Testis (tissue), 3 donors: ENCODE data around the gene MMP15. TPM values are rescaled to one million over a fixed set of nuclear protein-coding genes. Genes with fewer than 3 reads are reported as not detected.

Source experiments
- DNase-seq: peaks from one replicate; pipeline ENCODE4 v3.0.0-alpha.2; 2019
- H3K27ac ChIP-seq, 2 donors: fragments of 200-600 bp; sonication (generic); one replicate each; pipeline ENCODE4 v1.5.1; 2019
- H3K27me3 ChIP-seq: fragments of 200-600 bp; sonication (generic); one replicate; pipeline ENCODE4 v1.5.1; 2019
- H3K36me3 ChIP-seq: fragments of 200-600 bp; sonication (generic); one replicate; pipeline ENCODE4 v1.5.1; 2017; ENCODE audit warnings: low read depth; ENCODE audit errors: missing control alignments
- H3K4me1 ChIP-seq: fragments of 200-600 bp; sonication (generic); one replicate; pipeline ENCODE4 v1.5.1; 2019
- H3K4me3 ChIP-seq, 2 donors: fragments of 200-600 bp; sonication (generic); one replicate each; pipeline ENCODE4 v1.5.1; 2017 to 2019
- H3K9me3 ChIP-seq: fragments of 200-600 bp; sonication (generic); one replicate; pipeline ENCODE4 v1.5.1; 2017
- CTCF ChIP-seq, 3 experiments: fragments of 450-650 bp in 2 of 3; fragments of 200-600 bp in 1 of 3; sonication (generic) in 1 of 3; IDR thresholded peaks; one replicate each; pipeline ENCODE4 v1.5.1; 2016 to 2019; ENCODE audit warnings: antibody characterized with exemption in 3 of 3, mild to moderate bottlenecking in 2 of 3, moderate library complexity in 1 of 3
- POLR2A ChIP-seq: fragments of 450-650 bp; IDR thresholded peaks from one replicate; pipeline ENCODE4 v1.6.1; 2017; ENCODE audit warnings: antibody characterized with exemption, mild to moderate bottlenecking, moderate library complexity
- WGBS, 2 donors: methylation state at CpG; one replicate each; pipeline ENCODE4 v1.1.5; 2018; 5-methylcytosine and 5-hydroxymethylcytosine counted together
- intact Hi-C: fragments of 100-400 bp; cut with DNase I; formaldehyde crosslinking; loops from one replicate; pipeline ENCODE4 v1.15.1; 2023; ENCODE audit warnings: low total_unique reads
- polyA plus RNA-seq: library from polyadenylated mRNA; stranded (reverse); fragments of 350-450 nt; fragmentation: Illumina TruSeq; extraction: RNeasy Lipid Tissue Mini Kit (QIAGEN cat#74804); gene quantifications from one replicate; pipeline ENCODE4 v1.2.3, GENCODE V29; 2014; ENCODE audit warnings: low read depth, low replicate concordance; ENCODE audit not compliant: insufficient read depth
- total RNA-seq, 2 donors: library from RNA; depleted of rRNA; stranded (reverse); fragments of >200 nt; gene quantifications; one replicate each; pipeline ENCODE4 v1.2.3, GENCODE V29; 2016

The MMP15 gene
- total and polyA plus RNA-seq, 3 donors from 2014 or later: 80.6 to 300 (median 194) TPM

GRCh38 chr16:57998992-57999365 lies 26.6 kb upstream of the MMP15 start:
- no peaks in the 10 kb centered on the region for H3K36me3 ChIP-seq
- no peak overlapping the region for H3K4me3 ChIP-seq
- intact Hi-C loops: loop anchor here (5.0 kb wide), 1 partner anchor 92 kb away; no protein-coding TSS in a partner anchor

DNA sequence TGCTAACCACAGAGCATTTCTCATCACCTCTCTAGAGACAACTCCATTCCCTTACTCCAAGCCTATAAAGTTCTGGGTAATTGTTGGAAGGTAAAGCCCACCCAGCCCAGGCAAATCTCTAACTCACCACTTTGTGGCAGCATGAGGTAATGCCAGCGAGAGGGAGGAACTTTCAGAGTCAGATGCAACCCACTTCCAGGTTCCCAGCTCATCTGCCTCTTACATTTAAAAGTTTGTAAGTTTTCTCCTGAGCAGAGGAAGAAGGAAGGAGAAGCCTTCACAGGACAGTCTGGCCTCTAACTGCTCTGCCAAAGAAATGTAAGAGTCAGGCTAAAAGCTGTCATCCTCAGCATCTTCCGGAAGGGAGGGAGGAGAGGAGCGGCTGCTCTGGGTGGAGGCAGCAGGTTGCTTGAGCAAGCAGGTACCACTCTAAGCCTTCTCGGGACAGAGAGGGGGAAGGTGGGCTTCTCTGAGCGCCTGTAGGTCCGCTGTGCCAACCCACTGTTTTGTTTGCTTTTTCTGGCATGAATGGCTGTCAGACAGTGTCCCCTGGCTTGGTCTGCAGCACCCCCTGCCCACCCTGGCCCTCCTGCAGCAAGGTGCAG lies 26.1 kb upstream of the MMP15 start:
- intact Hi-C loops: loop anchor here (5.0 kb wide), 1 partner anchor 92 kb away; no protein-coding TSS in a partner anchor
- H3K36me3 ChIP-seq: no peaks in the 10 kb centered on the region
- peak overlapping the region; percentile 31 to 87 for H3K27ac ChIP-seq
- no peak for TF ChIP-seq POLR2A
- no peak for TF ChIP-seq CTCF (IDR thresholded peaks at IDR 0.05)
- no peaks in the 10 kb centered on the region for H3K9me3 ChIP-seq
- DNase-seq: no peak
- no peaks in the 10 kb centered on the region for H3K27me3 ChIP-seq
- 3 to 12% methylated on average over 5 to 6 of the region's 6 CpGs for WGBS, 2 donors
- peak overlapping the region; percentile 68 to 73 for H3K4me3 ChIP-seq
- H3K4me1 ChIP-seq: peaks cover 18% of the 10 kb centered on the region

More at GRCh38 chr16:57998992-57999365, 26.6 kb upstream of the MMP15 start:
- H3K27me3 ChIP-seq: no peaks in the 10 kb centered on the region
- WGBS, 2 donors: 95% methylated on average over 3 of the region's 3 CpGs; no CpG with 5 or more reads in 1 of the 2 donors
- H3K9me3 ChIP-seq: no peaks in the 10 kb centered on the region
- no peak for DNase-seq
- TF ChIP-seq CTCF (IDR thresholded peaks at IDR 0.05) (no peak), POLR2A (no peak)
- H3K4me1 ChIP-seq: peaks cover 18% of the 10 kb centered on the region
- no peak overlapping the region for H3K27ac ChIP-seq

DNA sequence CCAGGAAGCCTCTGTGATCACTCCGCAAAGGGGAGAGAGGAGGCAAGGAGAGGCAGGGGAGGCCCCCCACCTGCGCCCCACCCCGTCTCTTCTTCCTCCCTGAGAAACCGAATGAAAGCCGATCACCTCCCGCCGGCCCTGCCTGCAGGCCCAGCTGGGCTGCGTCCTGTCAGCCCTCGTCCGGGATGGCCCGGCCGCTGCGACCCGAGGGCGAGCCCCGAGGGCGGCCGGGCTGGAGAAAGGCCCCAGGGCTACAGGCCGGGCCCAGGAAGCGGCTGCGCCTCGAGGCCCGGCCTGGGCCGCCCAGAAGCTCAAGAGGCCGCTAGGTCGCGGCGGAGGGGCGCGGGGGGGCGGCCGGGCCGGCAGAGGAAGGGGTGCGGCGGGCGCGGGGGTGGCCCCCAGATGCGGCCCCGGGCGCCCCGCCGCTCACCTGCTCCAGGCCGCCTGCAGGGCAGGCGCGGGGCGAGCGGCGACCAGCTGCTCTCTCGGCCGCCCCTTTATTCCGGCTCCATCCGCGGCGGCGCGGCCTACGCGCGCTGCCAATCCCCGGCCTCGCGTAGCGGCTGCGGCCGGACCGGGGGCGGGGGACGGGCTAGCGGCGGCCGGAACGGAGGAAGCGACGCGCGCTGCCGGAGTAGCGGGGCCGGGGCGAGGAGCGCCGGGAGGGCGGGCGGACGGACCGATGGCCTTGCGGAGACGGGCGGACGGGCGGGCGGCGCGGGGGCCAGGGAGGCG lies 25.4 kb upstream of the MMP15 start, which contains the start of gene ZNF319:
Gene ZNF319 (minus strand): TSS at position 702 of the 735 bp plus-strand sequence. CDS start 2,407 bp downstream, outside the sequence.
- no peak for TF ChIP-seq CTCF (IDR thresholded peaks at IDR 0.05)
- TF ChIP-seq POLR2A: no peak
- no peaks in the 10 kb centered on the region for H3K27me3 ChIP-seq
- WGBS, 2 donors: 0% methylated on average over 58 of the region's 95 CpGs; no CpG with 5 or more reads in 1 of the 2 donors
- DNase-seq: no peak
- H3K4me1 ChIP-seq: peaks cover 18% of the 10 kb centered on the region
- intact Hi-C loops: loop anchor here (5.0 to 10.0 kb wide), 2 partner anchors 93 to 245 kb away; no protein-coding TSS in a partner anchor
- H3K9me3 ChIP-seq: no peaks in the 10 kb centered on the region
- peak within 1 kb of the TSS; percentile 76 to 87 for H3K27ac ChIP-seq
- H3K36me3 ChIP-seq: no peaks in the 10 kb centered on the region
- peak within 1 kb of the TSS; percentile 68 to 73 for H3K4me3 ChIP-seq

DNA sequence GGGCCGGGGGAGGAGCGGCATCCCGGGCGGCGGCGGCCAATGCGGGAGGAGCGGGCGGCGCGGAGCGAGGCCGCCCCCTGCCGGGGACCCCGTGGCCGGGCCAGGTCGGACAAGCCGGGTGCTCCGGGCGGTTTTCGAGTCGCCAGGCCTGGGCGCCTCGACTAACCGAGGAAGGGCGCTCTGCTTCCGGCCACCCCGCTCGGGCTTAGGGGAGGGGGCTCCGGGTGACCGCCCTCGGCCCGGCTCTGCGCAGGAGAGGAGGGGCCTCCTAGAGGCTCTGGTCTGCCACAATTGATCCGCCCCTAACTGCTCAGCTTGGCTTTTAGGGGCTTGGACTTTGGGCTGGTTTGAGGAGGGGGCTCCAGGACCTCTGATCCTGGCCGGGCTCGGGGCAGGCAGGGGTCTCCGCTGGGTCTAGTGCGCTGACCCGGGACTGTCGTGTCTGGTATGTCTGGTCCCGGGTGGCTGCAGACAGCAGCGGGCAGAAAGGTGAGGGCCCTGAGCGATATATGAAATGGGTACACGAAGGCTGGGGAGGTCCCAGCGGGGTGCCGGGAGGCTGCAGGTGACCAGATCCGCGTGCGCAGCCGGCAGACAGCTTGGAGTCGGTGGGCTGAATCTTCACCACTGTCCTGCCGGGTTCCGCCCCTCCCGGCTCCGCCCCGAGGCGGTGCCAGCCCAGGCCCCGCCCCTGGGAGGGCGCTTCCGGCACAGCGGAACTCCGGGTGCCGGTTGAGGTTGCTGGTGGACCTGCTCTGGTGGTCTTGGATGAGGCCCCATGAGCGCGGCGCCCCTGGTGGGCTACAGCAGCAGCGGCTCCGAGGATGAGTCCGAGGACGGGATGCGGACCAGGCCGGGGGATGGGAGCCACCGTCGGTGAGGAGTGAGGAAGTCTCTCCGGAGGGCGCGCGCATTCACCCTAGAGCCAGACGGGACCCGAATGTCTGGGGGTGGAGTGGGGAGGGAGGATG lies 24.6 kb upstream of the MMP15 start, which contains the start of gene USB1:
Gene USB1 (plus strand): TSS at position 702 of the 971 bp plus-strand sequence. CDS start 77 bp downstream, at position 779.
- intact Hi-C loops: loop anchor here (10.0 kb wide), 1 partner anchor 246 kb away; no protein-coding TSS in a partner anchor
- 0% methylated on average over 12 to 52 of the region's 81 CpGs for WGBS, 2 donors
- Histone ChIP-seq H3K36me3 (no peaks in the 10 kb centered on the region), H3K27me3 (no peaks in the 10 kb centered on the region), H3K9me3 (no peaks in the 10 kb centered on the region), H3K4me3 (peak within 1 kb of the TSS; percentile 68 to 73), H3K27ac (peak within 1 kb of the TSS; percentile 76 to 87), H3K4me1 (peaks cover 18% of the 10 kb centered on the region)
- peak; percentile 89 for DNase-seq
- TF ChIP-seq CTCF (IDR thresholded peaks at IDR 0.05) (peak; percentile 36 to 69 (median 65)), POLR2A (no peak)
